GM23248 (cell line): ENCODE results near the gene MEGF11.

Source experiments
- EZH2 ChIP-seq: fragments of 200-600 bp; sonication (generic); IDR thresholded peaks from 2 replicates; pipeline ENCODE4 v1.6.1; 2018; ENCODE audit warnings: antibody characterized with exemption, mild to moderate bottlenecking; ENCODE audit not compliant: insufficient read depth, poor library complexity, severe bottlenecking
- EZH2phosphoT487 ChIP-seq: fragments of 200-600 bp; sonication (generic); IDR thresholded peaks from 2 replicates; pipeline ENCODE4 v1.6.1; 2018; ENCODE audit warnings: antibody characterized with exemption, moderate library complexity, mild to moderate bottlenecking, low read depth; ENCODE audit not compliant: insufficient read depth

DNA sequence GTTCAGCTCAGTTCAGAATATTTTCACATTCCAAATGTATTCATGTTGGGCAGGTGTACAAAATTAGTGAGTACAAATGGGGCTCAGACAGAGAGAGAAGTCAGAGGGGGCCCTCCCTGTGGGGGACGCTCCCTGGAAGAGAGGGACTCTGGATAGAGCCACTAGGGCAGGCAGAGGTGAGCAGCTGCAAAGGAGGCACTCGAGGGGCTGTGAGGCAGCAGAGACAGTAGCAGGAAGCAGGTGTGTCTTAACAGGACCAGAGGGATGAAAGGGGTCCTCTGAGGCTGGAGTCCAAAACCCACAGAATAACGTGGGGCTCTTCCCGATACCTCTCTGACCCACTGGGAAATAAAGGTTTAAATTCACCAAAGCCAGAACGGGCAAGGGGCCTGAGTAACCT, 127.1 kb downstream of the MEGF11 start:
- TF ChIP-seq EZH2 (no peak), EZH2phosphoT487 (no peak)
